ES-I3 (cell line): ENCODE data around the gene POM121C.
"Not testable (repeated sequence)": the region's sequence is repeated elsewhere in the genome, so short reads cannot be mapped to it uniquely, and the experiment has no call there.

Source experiments
- H3K36me3 ChIP-seq: 2 replicates; pipeline ENCODE4 v1.6.1; 2013; ENCODE audit warnings: mild to moderate bottlenecking, low read length, control low read depth, moderate library complexity; ENCODE audit not compliant: insufficient read depth
- H3K4me1 ChIP-seq: 2 replicates; pipeline ENCODE4 v1.6.1; 2013; ENCODE audit warnings: mild to moderate bottlenecking, control low read depth, low read length; ENCODE audit not compliant: insufficient read depth
- H3K9ac ChIP-seq: 2 replicates; pipeline ENCODE4 v1.6.1; 2013; ENCODE audit warnings: low read depth, mild to moderate bottlenecking, low read length, moderate library complexity
- H3K9me3 ChIP-seq: 2 replicates; pipeline ENCODE4 v1.6.1; 2013; ENCODE audit warnings: mild to moderate bottlenecking, low read length, moderate library complexity; ENCODE audit not compliant: control insufficient read depth, insufficient read depth

The POM121C gene

GRCh38 chr7:75374144-75374518 lies 112.0 kb downstream of the POM121C start:
- not testable (repeated sequence) for H3K9ac ChIP-seq, H3K4me1 ChIP-seq, H3K36me3 ChIP-seq, H3K9me3 ChIP-seq

GRCh38 chr7:75367313-75367712 lies 118.8 kb downstream of the POM121C start:
- not testable (repeated sequence) for H3K9me3 ChIP-seq, H3K9ac ChIP-seq, H3K4me1 ChIP-seq, H3K36me3 ChIP-seq
